Trophoblast cell (in vitro differentiated cells and primary cell): ENCODE measurements around the gene FERMT2.

ENCODE experiments used
- DNase-seq, 2 donors: peaks; one replicate each; pipeline ENCODE4 v3.0.0-alpha.2; 2016
- H2AFZ ChIP-seq: 2 replicates; pipeline ENCODE4 v1.6.1; 2013; ENCODE audit warnings: low read length, moderate library complexity, mild to moderate bottlenecking; ENCODE audit not compliant: insufficient read depth, poor library complexity
- H2AK5ac ChIP-seq: 2 replicates; pipeline ENCODE4 v1.6.1; 2013; ENCODE audit warnings: mild to moderate bottlenecking, low read length
- H2BK120ac ChIP-seq: 2 replicates; pipeline ENCODE4 v1.6.1; 2013; ENCODE audit warnings: low read length, mild to moderate bottlenecking, moderate library complexity; ENCODE audit not compliant: insufficient read depth, poor library complexity
- H2BK12ac ChIP-seq: 2 replicates; pipeline ENCODE4 v1.6.1; 2013; ENCODE audit warnings: mild to moderate bottlenecking, low read length, moderate library complexity
- H2BK5ac ChIP-seq: 2 replicates; pipeline ENCODE4 v1.6.1; 2013; ENCODE audit warnings: low read length, low read depth, moderate library complexity, mild to moderate bottlenecking; ENCODE audit not compliant: poor library complexity
- H3K14ac ChIP-seq: 2 replicates; pipeline ENCODE4 v1.6.1; 2013; ENCODE audit warnings: mild to moderate bottlenecking, low read length
- H3K18ac ChIP-seq: 2 replicates; pipeline ENCODE4 v1.6.1; 2013; ENCODE audit warnings: mild to moderate bottlenecking, low read length
- H3K23ac ChIP-seq: 2 replicates; pipeline ENCODE4 v1.6.1; 2013; ENCODE audit warnings: low read length
- H3K27ac ChIP-seq: 2 replicates; pipeline ENCODE4 v1.5.1; 2013; ENCODE audit warnings: low read depth, mild to moderate bottlenecking, inconsistent platforms, low read length, moderate library complexity
- H3K27me3 ChIP-seq: 2 replicates; pipeline ENCODE4 v1.6.1; 2013; ENCODE audit warnings: inconsistent platforms, mild to moderate bottlenecking, low read length, moderate library complexity; ENCODE audit not compliant: insufficient read depth
- H3K36me3 ChIP-seq, 2 experiments: 1 replicate in 1 of 2; 2 replicates in 1 of 2; pipeline ENCODE4 v1.6.1; 2013; ENCODE audit warnings: low read length in 2 of 2, mild to moderate bottlenecking in 2 of 2, moderate library complexity in 1 of 2; ENCODE audit not compliant: insufficient read depth in 2 of 2, control insufficient read depth in 1 of 2
- H3K4ac ChIP-seq: 2 replicates; pipeline ENCODE4 v1.6.1; 2013; ENCODE audit warnings: low read depth, mild to moderate bottlenecking, low read length, moderate library complexity
- H3K4me1 ChIP-seq, 2 experiments: 1 replicate in 1 of 2; 2 replicates in 1 of 2; pipeline ENCODE4 v1.6.1; 2013; ENCODE audit warnings: low read length in 2 of 2, mild to moderate bottlenecking in 2 of 2, moderate library complexity in 1 of 2; ENCODE audit not compliant: insufficient read depth in 2 of 2, control insufficient read depth in 1 of 2
- H3K4me2 ChIP-seq: 2 replicates; pipeline ENCODE4 v1.6.1; 2013; ENCODE audit warnings: inconsistent platforms, mild to moderate bottlenecking, low read length, moderate library complexity
- H3K4me3 ChIP-seq: 2 replicates; pipeline ENCODE4 v1.5.1; 2013; ENCODE audit warnings: mild to moderate bottlenecking, low read depth, low read length, inconsistent platforms
- H3K79me1 ChIP-seq: one replicate; pipeline ENCODE4 v1.6.1; 2013; ENCODE audit warnings: low read length
- H3K79me2 ChIP-seq: 2 replicates; pipeline ENCODE4 v1.6.1; 2013; ENCODE audit warnings: low read length, mild to moderate bottlenecking; ENCODE audit not compliant: control insufficient read depth, insufficient read depth, poor library complexity
- H3K9ac ChIP-seq: 2 replicates; pipeline ENCODE4 v1.6.1; 2013; ENCODE audit warnings: mild to moderate bottlenecking, low read length
- H3K9me3 ChIP-seq: 2 replicates; pipeline ENCODE4 v1.6.1; 2013; ENCODE audit warnings: low read depth, mild to moderate bottlenecking, control low read depth, inconsistent platforms, low read length; ENCODE audit not compliant: insufficient read depth
- H4K12ac ChIP-seq: 2 replicates; pipeline ENCODE4 v1.6.1; 2013; ENCODE audit warnings: low read depth, mild to moderate bottlenecking, low read length, moderate library complexity
- H4K8ac ChIP-seq: 2 replicates; pipeline ENCODE4 v1.6.1; 2013; ENCODE audit warnings: low read depth, mild to moderate bottlenecking, low read length, moderate library complexity
- H4K91ac ChIP-seq: one replicate; pipeline ENCODE4 v1.6.1; 2013; ENCODE audit warnings: low read depth, mild to moderate bottlenecking, low read length, moderate library complexity
- WGBS: extraction: QIAGEN DNeasy Blood & Tissue Kit; methylation state at CpG from one replicate; pipeline ENCODE4 v1.1.7; 2013; ENCODE audit warnings: missing lambda C conversion rate; ENCODE audit not compliant: insufficient read length, insufficient coverage; ENCODE audit errors: extremely low coverage; 5-methylcytosine and 5-hydroxymethylcytosine counted together

FERMT2 gene

DNA sequence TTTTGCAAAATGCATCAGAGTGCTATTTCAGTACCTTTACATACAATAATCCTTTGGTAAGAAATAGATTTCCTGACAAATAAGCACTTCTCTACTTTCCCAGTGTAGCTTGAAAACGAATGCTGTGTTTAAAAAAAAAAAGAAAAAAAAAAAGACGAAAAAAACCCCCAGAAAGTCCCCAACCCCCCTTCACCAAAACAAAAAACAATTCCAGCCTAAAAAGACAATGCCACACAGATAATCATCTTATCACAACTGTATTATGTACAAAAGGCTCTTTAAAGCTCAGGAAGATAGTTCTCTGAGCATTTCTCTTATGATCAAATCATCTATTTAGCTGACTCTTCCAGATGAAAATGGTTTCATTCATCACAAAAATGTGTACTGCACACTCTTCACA is 1.6 kb downstream of the FERMT2 start:
- H3K27ac ChIP-seq = no peak overlapping the region
- peak overlapping the region; percentile 65 for H3K4me2 ChIP-seq
- no peak overlapping the region for H3K18ac ChIP-seq
- H4K8ac ChIP-seq = no peak overlapping the region
- H3K23ac ChIP-seq = no peak overlapping the region
- no peak overlapping the region for H4K91ac ChIP-seq
- H3K79me1 ChIP-seq = peaks cover 12% of the 10 kb centered on the region
- no peaks in the 10 kb centered on the region for H3K9me3 ChIP-seq
- no peak overlapping the region for H2AK5ac ChIP-seq
- no peak overlapping the region for H3K9ac ChIP-seq
- no peak for DNase-seq
- peak overlapping the region; percentile 85 for H3K4ac ChIP-seq
- H2BK12ac ChIP-seq = no peak overlapping the region
- H3K27me3 ChIP-seq = no peaks in the 10 kb centered on the region
- no peak overlapping the region for H2BK5ac ChIP-seq
- peaks cover 12 to 13% of the 10 kb centered on the region in 2 experiments for H3K36me3 ChIP-seq
- WGBS = no CpG with 5 or more reads among the region's 2 CpGs
- H4K12ac ChIP-seq = no peak overlapping the region
- H3K4me3 ChIP-seq = no peak overlapping the region
- peaks cover 21% of the 10 kb centered on the region for H3K79me2 ChIP-seq
- no peak overlapping the region for H3K14ac ChIP-seq
- no peak overlapping the region for H2AFZ ChIP-seq
- H2BK120ac ChIP-seq = no peak overlapping the region
- peaks cover 4 to 5% of the 10 kb centered on the region in 2 experiments for H3K4me1 ChIP-seq

GRCh38 chr14:52948836-52949235 is 2.0 kb downstream of the FERMT2 start:
- no peak overlapping the region for H2AK5ac ChIP-seq
- no peak overlapping the region for H2BK12ac ChIP-seq
- no peak overlapping the region for H3K14ac ChIP-seq
- H4K8ac ChIP-seq = no peak overlapping the region
- H4K12ac ChIP-seq = no peak overlapping the region
- H3K9ac ChIP-seq = no peak overlapping the region
- H2BK120ac ChIP-seq = no peak overlapping the region
- peaks cover 21% of the 10 kb centered on the region for H3K79me2 ChIP-seq
- H2BK5ac ChIP-seq = no peak overlapping the region
- H3K4me3 ChIP-seq = no peak overlapping the region
- H2AFZ ChIP-seq = no peak overlapping the region
- H3K27me3 ChIP-seq = no peaks in the 10 kb centered on the region
- peak overlapping the region; percentile 85 for H3K4ac ChIP-seq
- H3K27ac ChIP-seq = no peak overlapping the region
- peaks cover 12 to 13% of the 10 kb centered on the region in 2 experiments for H3K36me3 ChIP-seq
- no peak overlapping the region for H3K18ac ChIP-seq
- no peak for DNase-seq
- no peak overlapping the region for H3K23ac ChIP-seq
- peaks cover 4 to 5% of the 10 kb centered on the region in 2 experiments for H3K4me1 ChIP-seq
- peaks cover 12% of the 10 kb centered on the region for H3K79me1 ChIP-seq
- no peak overlapping the region for H4K91ac ChIP-seq
- H3K4me2 ChIP-seq = peak overlapping the region; percentile 65
- no peaks in the 10 kb centered on the region for H3K9me3 ChIP-seq

DNA sequence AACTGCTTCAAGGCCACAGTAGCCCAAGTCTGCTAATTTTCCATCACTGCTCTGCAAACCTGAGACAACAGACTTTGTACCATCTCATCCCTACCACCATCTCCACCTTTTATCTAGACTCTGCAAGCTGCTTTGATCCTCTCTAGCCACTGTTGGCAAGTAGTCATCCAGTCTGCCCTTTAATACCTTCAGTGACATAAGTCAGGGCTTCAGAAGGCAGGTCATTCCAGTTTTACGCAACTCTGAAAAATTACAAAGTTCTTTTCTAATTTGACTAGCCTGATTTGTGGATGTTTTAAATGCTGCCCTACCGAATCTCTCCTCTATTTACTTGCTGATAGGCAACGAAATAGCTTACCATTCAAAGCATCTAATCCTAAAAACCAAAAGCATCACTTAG is 2.8 kb downstream of the FERMT2 start:
- Histone ChIP-seq H3K9ac (no peak overlapping the region), H4K91ac (no peak overlapping the region), H3K4me3 (no peak overlapping the region), H2BK120ac (no peak overlapping the region), H3K27me3 (no peaks in the 10 kb centered on the region), H3K79me2 (peaks cover 21% of the 10 kb centered on the region), H2BK5ac (no peak overlapping the region), H3K14ac (no peak overlapping the region), H4K8ac (no peak overlapping the region), H3K36me3 (peaks cover 12 to 13% of the 10 kb centered on the region in 2 experiments), H4K12ac (no peak overlapping the region), H3K23ac (no peak overlapping the region), H3K18ac (no peak overlapping the region), H3K4me1 (peaks cover 4 to 5% of the 10 kb centered on the region in 2 experiments), H2BK12ac (no peak overlapping the region), H3K4me2 (peak overlapping the region; percentile 26), H2AK5ac (no peak overlapping the region), H2AFZ (no peak overlapping the region), H3K79me1 (peaks cover 12% of the 10 kb centered on the region), H3K9me3 (no peaks in the 10 kb centered on the region), H3K27ac (no peak overlapping the region), H3K4ac (no peak overlapping the region)
- peak; percentile 60 to 88 for DNase-seq
- WGBS = no CpG with 5 or more reads among the region's 3 CpGs

GRCh38 chr14:52944254-52944653 is 6.6 kb downstream of the FERMT2 start:
- no peak overlapping the region for H4K12ac ChIP-seq
- no peak overlapping the region for H2AK5ac ChIP-seq
- H3K14ac ChIP-seq = no peak overlapping the region
- peak overlapping the region; percentile 69 for H3K4ac ChIP-seq
- no peak overlapping the region for H2AFZ ChIP-seq
- H3K9ac ChIP-seq = no peak overlapping the region
- peaks cover 2 to 3% of the 10 kb centered on the region in 2 experiments for H3K4me1 ChIP-seq
- no peak overlapping the region for H3K18ac ChIP-seq
- no peak overlapping the region for H3K23ac ChIP-seq
- no peak overlapping the region for H3K4me2 ChIP-seq
- H3K27ac ChIP-seq = no peak overlapping the region
- no peaks in the 10 kb centered on the region for H3K9me3 ChIP-seq
- H4K91ac ChIP-seq = no peak overlapping the region
- WGBS = no CpG with 5 or more reads among the region's 2 CpGs
- H2BK5ac ChIP-seq = no peak overlapping the region
- H3K36me3 ChIP-seq = peaks cover 12 to 13% of the 10 kb centered on the region in 2 experiments
- peaks cover 11% of the 10 kb centered on the region for H3K79me2 ChIP-seq
- no peak overlapping the region for H2BK120ac ChIP-seq
- H4K8ac ChIP-seq = no peak overlapping the region
- no peaks in the 10 kb centered on the region for H3K79me1 ChIP-seq
- no peaks in the 10 kb centered on the region for H3K27me3 ChIP-seq
- no peak for DNase-seq
- no peak overlapping the region for H3K4me3 ChIP-seq
- no peak overlapping the region for H2BK12ac ChIP-seq
